ENCODE measurements around the gene YY1.
"Not testable (repeated sequence)": the region's sequence is repeated elsewhere in the genome, so short reads cannot be mapped to it uniquely, and the experiment has no call there.

YY1 gene

GRCh38 chr14:100283984-100284881, 45.3 kb downstream of the YY1 start:
- TF ChIP-seq CTCF (IDR thresholded peaks at IDR 0.05; ENCODE audit: extremely low read depth, missing control alignments): no peak

GRCh38 chr14:100285021-100285912, 46.3 kb downstream of the YY1 start:
- TF ChIP-seq CTCF (IDR thresholded peaks at IDR 0.05; ENCODE audit: extremely low read depth, missing control alignments): peak; percentile 99
- peak; percentile 98 for DNase-seq (ENCODE audit: low spot score)

More at GRCh38 chr14:100283984-100284881, 45.3 kb downstream of the YY1 start:
- DNase-seq (ENCODE audit: low spot score): no peak

GRCh38 chr14:100285913-100286400, 47.0 kb downstream of the YY1 start:
- no peak for TF ChIP-seq CTCF (IDR thresholded peaks at IDR 0.05; ENCODE audit: extremely low read depth, missing control alignments)
- no peak for DNase-seq (ENCODE audit: low spot score)

- TF ChIP-seq CTCF (IDR thresholded peaks at IDR 0.05; ENCODE audit: extremely low read depth, missing control alignments): no peak
- no peak for DNase-seq (ENCODE audit: low spot score)
These were observed 47.7 kb downstream of the YY1 start for GRCh38 chr14:100286484-100287191.

- DNase-seq (ENCODE audit: low spot score): no peak
- TF ChIP-seq CTCF (IDR thresholded peaks at IDR 0.05; ENCODE audit: extremely low read depth, missing control alignments): no peak
These were observed 48.5 kb downstream of the YY1 start for GRCh38 chr14:100287202-100287997.

GRCh38 chr14:100287998-100288295, 49.0 kb downstream of the YY1 start:
- DNase-seq (ENCODE audit: low spot score): not testable (repeated sequence)
